Renal pelvis (tissue), 4 donors: ENCODE measurements around the gene DDR1. TPM values are rescaled to one million over a fixed set of nuclear protein-coding genes. Genes with fewer than 3 reads are reported as not detected.
A peak's percentile ranks its signal among the peaks of the same experiment; 100 is the strongest.
"Not testable (repeated sequence)": the region's sequence is repeated elsewhere in the genome, so short reads cannot be mapped to it uniquely, and the experiment has no call there.

ENCODE experiments used
- DNase-seq: peaks from one replicate; pipeline ENCODE4 v3.0.0-alpha.2; 2013
- polyA plus RNA-seq, 3 donors: library from polyadenylated mRNA; unstranded; fragments of 120-200 nt; gene quantifications; one replicate each; pipeline ENCODE4 v1.2.1, GENCODE V29; 2013; ENCODE audit not compliant: insufficient read length in 3 of 3

Gene DDR1
- polyA plus RNA-seq, 3 donors: 196 to 203 (median 201) TPM

DNA sequence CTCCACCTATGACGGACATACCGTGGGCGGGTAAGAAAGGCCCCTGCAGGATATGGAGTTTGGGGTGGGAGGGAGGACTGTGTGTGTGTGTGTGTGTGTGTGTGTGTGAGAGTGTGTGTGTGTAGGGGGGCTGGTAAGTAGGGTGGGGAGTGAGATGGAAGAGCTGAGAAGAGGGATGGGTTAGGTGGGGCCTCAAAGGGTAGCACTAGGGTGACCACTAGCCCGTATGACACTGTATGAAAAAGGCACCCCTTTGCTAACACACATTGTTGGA lies 7.1 kb downstream of the DDR1 start:
- no peak for DNase-seq

GRCh38 chr6:30891816-30892538 lies 7.7 kb downstream of the DDR1 start:
- no peak for DNase-seq

- DNase-seq: no peak
Measured at GRCh38 chr6:30893001-30893591, 8.8 kb downstream of the DDR1 start.

GRCh38 chr6:30893666-30894065 lies 9.3 kb downstream of the DDR1 start:
- DNase-seq: no peak

- no peak for DNase-seq
Measured at GRCh38 chr6:30894381-30894780, 10.1 kb downstream of the DDR1 start.

GRCh38 chr6:30894935-30895334 lies 10.6 kb downstream of the DDR1 start:
- DNase-seq: no peak

GRCh38 chr6:30895343-30895742 lies 11.0 kb downstream of the DDR1 start:
- no peak for DNase-seq

DNA sequence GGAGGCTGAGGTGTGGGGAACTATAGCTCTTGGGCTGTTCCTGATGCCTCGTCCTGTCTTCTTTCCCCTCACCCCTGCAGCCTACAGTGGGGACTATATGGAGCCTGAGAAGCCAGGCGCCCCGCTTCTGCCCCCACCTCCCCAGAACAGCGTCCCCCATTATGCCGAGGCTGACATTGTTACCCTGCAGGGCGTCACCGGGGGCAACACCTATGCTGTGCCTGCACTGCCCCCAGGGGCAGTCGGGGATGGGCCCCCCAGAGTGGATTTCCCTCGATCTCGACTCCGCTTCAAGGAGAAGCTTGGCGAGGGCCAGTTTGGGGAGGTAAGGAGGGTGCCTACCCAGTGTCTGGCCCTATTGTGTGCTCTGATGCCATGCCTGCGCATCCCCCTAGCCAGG lies 12.2 kb downstream of the DDR1 start:
- DNase-seq: no peak

- no peak for DNase-seq
Measured at GRCh38 chr6:30897882-30898281, 13.6 kb downstream of the DDR1 start.

- no peak for DNase-seq
Measured at GRCh38 chr6:30898750-30899360, 14.5 kb downstream of the DDR1 start.

GRCh38 chr6:30900863-30901417 lies 16.6 kb downstream of the DDR1 start:
- DNase-seq: no peak

- DNase-seq: no peak
Measured at GRCh38 chr6:30901436-30901835, 17.1 kb downstream of the DDR1 start.

- not testable (repeated sequence) for DNase-seq
Measured at GRCh38 chr6:30902196-30902595, 17.9 kb downstream of the DDR1 start.

DNA sequence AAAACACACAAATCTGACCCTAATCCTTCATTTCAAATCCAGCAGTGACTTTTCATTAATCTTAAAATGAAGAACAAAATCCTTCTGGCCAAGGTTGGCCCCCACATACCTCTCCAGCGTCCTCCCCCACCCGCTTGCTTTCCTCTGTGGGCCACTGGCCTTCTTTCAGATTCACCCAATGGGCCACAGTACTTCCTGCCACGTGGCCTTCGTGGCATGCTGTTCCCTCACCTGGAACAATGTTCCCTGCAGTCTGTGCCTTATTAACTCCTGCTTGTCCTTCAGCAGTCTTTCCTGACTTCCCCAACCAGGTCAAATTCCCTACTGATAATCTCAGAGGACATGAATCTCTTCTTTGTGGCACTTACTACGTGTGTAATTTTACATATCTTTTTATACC lies 18.4 kb downstream of the DDR1 start:
- no peak for DNase-seq

DNA sequence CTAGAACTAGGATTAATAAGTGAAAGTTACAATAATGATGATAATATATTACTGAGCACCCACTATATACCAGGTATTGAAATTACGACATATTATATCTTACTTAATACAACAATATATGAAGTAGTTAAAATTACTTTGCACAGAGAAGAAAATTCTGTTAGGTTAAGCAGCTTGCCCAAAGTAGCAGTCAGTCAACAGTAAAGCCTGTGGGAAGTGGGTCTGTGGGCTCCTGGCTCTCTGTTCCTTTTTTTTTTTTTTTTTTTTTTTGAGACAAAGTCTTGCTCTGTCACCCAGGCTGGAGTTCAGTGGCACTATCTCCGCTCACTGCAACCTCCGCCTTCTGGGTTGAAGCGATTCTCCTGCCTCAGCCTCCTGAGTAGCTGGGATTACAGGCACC lies 18.9 kb downstream of the DDR1 start:
- no peak for DNase-seq

DNA sequence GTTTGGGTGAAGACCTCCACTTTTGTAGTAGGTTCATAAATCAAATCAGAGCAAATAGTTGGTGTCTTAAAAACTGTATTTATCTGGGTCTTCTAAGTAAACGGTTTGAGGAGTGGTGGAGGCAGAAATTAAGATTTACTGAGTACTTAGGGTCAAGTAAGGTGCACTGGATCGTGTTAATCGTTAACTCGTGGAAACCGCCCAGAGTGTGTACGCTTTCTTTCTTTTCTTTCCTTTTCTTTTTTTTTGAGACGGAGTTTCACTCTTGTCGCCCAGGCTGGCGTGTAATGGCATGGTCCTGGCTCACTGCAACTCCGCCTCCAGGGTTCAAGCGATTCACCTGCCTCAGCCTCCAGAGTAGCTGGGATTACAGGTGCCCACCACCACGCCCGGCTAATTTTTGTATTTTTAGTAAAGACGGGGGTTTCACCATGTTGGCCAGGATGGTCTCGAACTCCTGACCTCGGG lies 23.0 kb downstream of the DDR1 start:
- peak; percentile 44 for DNase-seq

DNA sequence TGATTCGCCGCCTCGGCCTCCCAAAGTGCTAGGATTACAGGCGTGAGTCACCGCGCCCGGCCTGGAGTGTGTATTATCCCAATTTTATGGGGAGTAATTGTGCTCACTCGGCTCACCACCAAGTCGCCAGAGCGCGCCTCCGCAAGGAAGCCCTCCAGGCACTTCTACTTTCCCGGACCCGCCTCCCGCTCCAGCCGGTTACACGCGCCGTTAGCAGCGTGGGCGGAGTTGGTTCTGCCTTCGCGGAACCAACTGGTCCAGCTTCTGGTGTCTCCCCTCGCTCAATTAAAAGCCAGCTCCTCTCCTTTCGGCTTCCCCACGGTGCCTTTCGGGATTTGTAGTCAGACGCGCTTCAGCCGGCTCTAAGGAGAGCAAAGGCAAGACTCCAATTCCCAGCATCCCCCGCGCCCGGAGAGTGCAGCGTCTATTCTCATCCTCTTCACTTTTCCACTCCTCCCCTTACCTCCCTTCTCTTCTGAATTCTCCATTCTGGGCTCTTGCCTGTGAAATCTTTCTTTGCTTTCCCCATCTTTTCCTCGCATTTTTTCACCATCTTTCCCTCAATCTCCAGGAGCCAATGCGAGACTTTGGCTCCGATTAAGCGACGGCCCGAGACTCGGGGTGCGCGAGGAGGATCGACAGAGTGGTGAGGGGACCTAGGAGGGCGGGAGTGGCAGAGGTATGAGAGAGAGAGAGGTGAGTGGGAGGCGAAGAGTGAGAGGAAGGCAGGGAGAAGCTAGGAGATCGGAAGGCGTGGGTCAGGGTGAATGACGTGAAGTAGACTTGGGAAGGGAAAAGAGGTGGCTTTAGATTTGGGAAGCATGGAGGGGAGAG lies 23.7 kb downstream of the DDR1 start, which contains the start of gene GTF2H4:
GTF2H4 (plus strand) TSS at position 450 of the 834 bp plus-strand sequence.
- DNase-seq: peak; percentile 98

- DNase-seq: no peak
Measured at GRCh38 chr6:30908700-30909099, 24.4 kb downstream of the DDR1 start.

DNA sequence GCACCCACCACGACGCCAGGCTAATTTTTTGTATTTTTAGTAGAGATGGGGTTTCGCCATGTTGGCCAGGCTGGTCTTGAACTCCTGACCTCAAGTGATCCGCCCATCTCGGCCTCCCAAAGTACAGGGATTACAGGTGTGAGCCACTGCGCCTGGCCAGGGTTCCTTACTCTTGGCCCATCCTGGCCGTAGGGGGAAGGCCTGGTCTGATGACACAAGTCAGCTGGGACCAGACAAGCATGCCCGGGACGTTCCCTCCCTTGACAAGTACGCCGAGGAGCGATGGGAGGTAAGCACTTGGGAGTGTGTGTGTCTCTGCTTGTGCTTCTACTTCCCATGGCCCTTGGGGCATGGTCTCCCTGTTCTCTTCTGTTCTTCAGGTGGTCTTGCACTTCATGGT lies 26.2 kb downstream of the DDR1 start:
- DNase-seq: not testable (repeated sequence)

DNA sequence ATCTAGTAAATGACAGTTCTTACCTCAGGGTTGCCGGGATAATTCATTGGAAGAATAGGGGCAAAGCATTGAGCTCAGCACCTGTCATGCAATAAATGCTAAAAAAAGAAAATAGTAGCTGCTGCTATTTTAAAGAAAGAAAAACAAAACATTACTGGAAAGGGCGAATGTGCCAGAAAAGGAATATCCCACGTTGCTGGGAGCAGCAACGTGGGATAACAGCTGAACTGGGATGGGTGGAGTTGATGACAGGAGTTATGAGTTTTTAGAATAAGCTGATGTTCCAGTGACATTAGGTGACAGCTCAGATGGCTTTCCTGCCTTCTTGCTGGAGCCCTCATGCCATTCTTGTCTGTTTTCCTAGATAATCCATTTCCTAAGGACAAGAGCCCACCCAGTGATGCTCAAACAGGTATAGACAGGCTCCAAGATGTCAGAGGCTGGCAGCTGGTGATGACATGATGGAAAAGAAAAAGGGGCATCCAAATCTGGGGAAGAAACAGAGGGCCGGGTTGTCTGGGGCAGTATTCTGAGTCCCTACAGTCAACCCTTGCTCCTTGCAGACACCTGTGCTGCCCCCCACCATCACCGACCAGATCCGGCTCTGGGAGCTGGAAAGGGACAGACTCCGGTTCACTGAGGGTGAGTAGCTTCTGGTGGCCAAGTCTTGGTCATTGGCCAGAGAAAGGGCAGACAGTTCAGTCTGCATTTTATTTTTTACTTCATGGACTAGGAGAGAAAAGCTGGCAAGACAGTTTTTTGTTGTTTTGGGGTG lies 28.6 kb downstream of the DDR1 start:
- DNase-seq: no peak

DNA sequence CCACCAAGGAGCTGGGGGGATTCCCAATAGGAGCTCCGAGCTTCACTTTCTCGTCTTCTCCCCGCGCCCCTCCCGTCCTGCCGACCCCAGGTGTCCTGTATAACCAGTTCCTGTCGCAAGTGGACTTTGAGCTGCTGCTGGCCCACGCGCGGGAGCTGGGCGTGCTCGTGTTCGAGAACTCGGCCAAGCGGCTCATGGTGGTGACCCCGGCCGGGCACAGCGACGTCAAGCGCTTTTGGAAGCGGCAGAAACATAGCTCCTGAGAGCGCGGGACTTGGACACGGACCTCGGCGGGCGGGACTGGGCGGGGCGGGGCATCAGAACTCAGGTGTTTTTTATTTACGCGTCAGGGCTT lies 29.4 kb downstream of the DDR1 start:
- no peak for DNase-seq
